Hypothalamus (tissue), 51 donors: ENCODE results near the gene C1QTNF8.
A peak's percentile ranks its signal among the peaks of the same experiment; 100 is the strongest.

Experiments used
- DNase-seq, 51 donors: peaks; one replicate each; lab custom pipeline; 2025; lab: John Stamatoyannopoulos, UW

Gene C1QTNF8

DNA sequence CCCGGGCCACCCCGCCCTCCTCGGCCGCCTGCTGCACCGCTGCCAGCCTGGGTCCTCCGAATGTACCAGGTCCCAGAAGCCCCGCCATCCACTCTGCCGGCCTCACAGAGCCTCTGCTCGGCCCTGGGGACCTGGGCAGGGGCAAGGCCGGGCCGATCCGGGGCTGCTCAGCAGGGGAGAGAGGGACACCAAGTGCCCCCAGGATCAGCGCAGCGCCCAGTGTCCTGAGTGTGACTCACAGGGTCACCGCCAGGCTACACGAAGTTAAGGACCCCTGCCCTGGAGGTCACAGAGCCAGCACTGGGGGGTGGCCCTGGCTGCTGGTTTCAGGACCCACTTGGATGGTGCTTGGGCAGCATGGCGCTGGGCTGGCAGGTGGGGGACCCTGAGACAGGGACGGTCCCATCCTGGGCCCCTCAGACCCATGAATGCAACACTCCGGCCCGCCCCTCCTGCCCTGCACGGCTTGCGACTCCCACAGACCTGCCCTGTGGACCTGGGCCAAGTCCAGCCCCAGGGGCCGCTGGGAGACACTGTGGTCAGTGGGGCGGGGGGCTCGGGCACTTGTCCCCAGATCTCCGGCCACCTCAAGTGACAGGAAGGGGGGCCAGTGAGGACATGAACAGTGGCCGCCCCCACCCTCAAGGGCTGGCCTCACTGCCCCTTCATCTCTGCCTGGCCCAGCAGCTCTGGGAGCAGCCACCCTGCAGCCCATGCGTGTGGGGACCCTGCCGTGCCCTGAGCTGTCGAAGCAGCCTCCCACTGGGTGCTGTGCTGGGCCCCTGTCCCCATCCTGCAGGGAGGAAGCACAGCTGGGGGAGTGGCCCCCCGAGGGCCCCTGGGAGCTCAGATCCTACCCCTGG, 46.7 kb downstream of the C1QTNF8 start:
- DNase-seq: no peak

DNA sequence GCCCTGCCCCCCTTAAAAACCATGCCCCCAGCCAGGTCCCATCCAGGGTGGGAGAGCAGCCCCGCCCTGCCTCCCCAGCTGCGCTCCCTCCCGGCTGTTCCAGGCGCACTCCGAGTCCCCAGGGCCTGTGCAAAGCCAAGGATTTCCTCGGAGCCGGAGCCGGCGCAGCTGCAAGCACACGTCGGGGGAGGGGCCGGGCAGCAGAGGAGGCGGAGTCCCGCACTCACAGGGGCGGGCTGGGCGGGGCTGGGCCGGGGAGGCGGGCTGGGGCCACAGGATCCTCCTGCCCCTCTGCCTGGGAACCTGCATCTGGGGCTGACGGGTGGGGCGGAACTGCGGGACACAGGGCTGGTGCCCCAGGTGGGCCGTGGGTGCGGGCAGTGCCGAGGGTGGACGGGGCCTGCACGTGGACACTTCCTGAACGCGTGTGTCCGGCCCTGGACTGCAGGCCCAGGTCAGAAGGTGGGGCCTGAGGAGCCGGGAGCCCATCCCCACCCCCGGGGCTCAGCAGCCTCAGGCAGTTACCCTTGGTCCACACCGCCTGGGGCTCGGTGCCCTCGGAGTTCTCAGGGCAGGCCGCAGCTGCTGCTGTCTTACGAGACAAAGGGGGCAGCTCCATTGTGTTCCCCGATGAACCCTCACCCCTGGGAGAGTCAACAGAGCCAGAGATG, 47.5 kb downstream of the C1QTNF8 start:
- DNase-seq: peak in 46 of 51 donors; percentile 10 to 91 (median 68)

DNA sequence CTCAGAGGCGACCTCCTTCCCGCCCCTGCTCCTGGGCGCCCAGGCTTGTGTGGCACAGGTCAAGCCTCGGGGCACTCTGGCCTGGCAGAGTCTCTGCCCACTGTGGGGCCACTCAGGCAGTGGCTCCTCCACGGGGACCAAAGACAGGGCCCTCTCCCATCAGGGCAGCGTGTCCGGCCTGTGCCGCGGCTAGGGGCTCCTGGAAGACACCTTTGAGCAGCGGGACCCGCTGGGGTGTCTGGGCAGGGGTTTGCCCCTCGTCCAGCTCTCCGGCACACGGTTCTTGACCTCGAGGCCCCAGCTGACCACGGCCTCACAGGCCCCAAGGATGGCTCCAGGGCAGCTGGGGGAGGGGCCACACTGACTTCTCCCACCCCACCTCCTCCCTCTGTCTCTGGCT, 48.2 kb downstream of the C1QTNF8 start:
- DNase-seq: peak in 2 of 51 donors; percentile 6 to 32

DNA sequence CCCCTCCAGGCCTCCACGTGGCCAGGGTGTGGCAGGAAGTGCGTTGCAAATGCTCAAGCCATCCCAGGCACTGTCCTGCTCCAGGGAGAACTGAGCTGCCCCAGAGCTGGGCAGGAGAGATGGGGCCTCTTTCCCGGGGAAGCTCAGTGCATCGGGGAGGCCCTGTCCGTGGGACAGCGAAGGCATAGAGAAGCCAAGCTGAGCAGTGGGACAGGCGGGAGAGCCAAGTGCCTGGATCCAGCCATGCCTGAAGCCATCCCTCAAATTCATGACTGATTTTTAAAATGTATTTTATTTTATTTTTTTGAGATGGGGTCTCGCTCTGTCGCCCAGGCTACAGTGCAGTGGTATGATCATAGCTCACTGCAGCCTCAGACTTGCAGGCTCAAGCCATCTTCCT, 48.9 kb downstream of the C1QTNF8 start:
- peak in 3 of 51 donors; percentile 44 to 67 (median 46) for DNase-seq

DNA sequence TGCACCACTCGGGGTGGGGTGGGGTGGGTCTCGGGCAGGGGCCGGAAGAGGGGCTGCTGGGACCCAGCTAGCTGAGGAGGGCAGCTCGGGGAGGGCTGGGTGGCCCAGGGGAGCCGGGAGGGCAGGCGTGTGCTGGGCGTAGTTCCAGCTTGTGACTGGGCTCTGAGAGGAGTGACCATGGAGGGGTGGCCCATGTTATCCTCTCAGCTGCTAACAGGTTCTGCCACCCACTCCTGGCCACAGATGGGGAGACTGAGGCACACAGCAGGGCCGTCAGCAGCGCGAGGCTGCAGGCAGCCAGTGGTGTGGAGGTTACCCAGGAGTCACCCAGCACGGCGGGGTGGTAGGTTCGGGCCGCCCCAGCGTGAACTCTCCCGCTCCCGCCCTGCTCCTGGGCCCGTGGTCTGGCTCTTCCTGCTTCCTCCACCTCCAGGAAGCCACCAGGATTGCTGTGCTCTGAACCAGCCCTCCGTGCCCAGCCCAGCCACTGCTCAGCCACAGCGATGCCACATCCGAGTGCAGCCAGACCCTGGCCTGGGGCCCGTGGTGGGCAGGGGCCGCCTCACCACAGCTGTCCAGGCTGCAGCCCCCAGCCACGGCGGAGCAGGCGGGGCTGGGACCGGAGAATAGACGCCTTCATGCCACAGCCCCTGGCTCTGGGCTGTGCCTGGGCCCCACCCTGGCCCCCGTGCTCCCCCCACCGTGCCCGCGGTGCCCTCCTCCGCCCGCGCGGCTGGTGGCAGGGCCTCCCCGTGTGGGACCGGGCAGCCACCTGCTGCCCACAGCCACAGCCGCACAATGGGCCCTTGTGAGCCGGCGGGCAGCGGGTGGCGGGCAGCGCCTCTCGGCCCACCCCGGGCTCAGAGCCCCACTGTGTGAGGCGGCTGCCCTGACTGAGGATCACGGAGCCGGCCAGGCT, 49.8 kb downstream of the C1QTNF8 start:
- peak in 50 of 51 donors; percentile 13 to 95 (median 76) for DNase-seq

DNA sequence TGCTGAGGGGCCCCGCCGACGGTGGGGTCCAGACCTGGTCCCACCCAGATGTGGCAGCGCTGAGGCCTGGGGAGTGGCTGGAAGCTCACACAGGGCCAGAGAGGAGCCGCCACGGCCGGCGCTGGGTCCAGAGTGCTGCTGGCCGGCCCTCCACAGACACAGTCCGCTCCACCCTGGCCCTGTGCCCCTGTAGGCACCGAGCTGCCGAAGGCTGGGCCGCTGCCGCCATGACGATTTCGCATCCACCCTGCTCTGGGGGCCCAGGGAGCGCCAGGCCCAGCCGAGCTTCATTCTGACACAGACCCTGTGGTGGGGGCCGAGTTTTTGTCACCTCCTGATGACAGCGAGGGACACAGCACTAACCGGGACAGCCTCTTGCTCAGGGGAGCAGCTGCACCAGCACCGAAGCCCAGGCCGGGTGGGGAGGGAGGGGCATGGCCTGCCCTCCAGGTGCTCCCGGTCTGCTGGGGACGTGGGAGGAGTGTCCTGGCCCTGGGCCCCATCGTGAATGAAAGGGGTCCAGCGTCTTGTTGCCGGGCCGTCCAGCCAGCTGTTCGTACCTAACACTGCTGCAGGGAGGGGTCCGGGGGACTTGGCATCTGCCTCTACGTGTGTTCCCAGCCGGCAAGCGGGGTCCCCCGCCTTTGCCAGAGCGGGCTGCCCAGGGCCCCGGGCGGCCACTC, 50.6 kb downstream of the C1QTNF8 start:
- DNase-seq: peak in 22 of 51 donors; percentile 24 to 67 (median 48)

DNA sequence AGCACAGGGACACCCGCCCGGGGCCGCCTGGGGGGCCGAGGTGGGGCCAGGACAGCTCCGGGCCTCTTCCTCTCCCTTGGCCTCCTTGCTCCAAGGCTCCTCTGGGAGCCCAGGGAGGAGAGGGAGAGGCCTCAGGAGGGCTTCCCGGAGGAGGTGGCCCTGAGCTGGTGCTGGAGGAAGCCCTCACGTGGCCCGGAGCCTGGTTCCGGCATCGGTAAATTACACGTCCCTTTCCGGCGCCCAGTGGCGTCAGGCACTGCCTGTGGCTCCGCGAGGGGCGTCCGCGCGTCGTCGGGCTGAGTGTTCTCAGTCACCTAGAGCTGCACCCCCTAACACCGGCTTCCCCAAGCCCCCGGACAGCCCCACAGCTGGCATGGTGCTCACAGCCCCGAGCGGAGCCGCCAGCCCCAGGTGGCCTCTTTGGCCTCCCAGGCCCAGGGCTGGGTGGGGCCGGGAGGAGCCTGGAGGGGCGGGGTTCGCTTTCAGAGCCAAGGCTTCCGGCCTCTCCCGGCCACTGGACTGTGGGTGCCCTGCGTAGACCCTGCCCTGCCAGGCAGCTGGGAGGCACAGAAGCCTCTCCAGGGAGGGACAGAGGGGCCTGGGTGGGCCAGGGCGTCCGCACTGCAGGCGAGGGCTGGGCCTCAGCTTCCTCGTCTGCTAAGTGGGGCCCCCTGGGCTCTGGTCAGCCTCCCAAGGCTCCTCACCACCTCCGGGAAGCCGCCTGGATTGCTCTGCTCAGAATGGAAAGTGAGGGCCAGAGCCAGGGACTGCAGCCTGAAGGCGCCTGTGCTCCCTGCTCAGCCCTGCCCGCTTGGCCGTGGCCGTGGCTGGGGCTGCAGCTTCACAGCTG, 51.4 kb downstream of the C1QTNF8 start:
- DNase-seq: peak in 2 of 51 donors; percentile 15 to 53

DNA sequence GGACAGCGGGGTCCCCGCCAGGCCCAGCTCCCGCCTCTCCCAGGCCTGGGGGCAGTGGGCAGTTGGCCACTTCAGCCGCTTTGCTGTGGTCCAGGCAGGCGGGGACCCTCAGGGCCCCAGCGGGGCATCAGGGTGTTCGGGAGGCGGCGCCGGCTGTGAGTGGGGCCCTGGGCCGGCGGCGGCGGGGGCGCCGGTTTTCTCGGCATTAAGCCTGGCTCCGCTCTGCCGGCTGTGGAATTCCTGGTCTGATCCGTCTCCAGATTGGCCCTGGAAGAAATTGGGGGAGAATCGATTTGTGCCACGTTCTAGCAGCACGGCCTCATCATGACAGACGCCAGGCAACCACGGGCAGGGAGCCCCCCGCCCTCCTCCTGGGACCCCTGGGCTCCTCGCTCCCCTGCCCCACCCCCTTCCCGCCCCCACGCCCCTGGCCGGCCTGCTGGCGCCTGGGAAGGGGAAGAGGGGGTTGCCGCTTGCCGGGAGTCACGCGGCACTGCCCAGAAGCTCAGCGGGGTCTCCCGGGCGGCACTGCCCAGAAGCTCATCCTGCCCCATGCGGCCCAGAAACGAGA, 52.1 kb downstream of the C1QTNF8 start:
- DNase-seq: peak in 1 of 51 donors; percentile 33

DNA sequence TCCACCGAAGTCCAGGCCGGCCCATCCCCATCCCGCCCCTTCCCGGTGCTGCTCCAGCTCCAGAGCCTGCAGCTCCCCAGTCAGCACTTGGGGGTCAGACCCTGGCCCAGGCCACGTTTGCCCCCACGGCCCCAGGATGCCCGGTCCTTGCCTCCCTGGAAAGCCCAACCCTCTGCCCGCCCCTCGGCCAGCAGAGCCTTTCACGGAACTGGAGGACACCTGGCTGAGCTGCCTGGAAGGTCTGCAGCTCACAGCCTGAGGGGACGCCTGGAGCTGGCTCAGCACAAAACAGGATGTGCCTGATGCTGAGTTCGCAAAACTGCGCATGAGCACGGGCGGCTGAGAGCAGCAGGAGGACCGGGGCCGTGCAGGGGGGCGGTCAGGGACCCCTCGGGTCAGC, 53.2 kb downstream of the C1QTNF8 start:
- peak in 1 of 51 donors; percentile 13 for DNase-seq

DNA sequence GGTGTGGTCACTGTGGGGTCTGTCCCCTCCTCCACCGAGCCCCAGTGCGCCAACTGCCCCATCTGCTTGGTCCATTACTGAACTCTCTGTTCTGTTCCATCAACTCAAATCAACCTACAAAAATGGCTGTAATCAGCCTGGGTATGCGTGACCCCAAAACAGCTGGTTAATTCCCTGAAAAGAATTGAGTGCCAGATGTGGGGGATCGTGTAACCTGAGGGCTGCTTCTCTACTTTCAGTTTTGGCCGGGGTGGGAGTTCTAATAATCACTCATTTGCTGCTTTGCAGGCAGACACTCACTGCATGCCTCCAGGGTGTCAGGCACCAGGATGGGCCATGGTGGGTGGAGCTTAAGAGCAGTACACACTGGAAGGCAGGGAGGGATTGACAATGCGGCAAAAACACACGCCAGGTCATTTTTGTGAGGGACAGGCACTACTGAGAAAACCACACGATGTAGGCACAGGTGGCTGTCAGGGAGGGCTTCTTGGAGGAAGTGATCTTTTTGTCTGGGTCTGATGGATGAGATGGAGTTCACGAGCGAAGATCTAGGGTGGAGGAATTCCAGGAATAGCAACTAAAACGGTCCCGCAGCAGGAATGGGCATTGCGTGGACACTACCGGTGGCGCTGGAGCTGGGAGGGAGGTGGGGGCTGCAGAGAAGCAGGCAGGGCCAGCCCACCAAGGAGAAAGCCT, 53.8 kb downstream of the C1QTNF8 start:
- no peak for DNase-seq

DNA sequence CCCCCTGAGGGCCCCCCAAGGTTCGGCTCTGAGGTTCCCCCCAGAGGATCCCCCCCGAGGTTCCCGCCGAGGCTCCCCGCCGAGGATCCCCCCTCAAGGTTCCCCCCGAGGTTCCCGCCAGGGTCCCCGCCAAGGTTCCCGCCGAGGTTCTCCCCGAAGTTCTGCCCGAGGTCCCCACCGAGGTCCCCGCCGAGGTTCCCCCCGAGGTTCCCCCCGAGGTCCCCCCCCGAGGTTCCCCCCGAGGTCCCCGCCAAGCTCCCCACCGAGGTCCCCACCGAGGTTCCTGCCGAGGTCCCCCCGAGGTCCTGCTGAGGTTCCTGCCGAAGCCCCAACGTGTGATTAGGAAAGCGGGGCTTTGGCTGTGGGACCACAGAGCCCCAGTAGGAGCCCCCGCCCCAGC, 55.7 kb downstream of the C1QTNF8 start:
- no peak for DNase-seq

DNA sequence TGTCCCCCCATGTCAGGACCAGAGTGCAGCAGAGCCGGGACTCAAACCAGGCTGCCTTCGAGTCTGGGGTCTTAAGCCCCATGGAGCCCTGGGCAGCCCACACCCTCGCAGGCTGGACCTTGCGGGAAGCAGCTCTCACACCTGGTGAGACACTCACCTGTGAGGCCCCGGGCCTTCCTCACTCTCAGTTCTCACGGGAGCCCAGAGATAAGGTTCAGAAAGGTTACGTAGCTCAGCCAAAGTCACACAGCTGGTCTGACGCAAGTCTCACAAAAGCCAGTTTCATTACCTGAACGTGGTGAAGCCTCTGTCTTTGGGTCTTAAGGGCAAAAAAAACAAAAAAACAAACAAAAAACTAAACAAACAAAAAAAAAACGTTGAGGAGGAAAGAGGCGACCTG, 56.3 kb downstream of the C1QTNF8 start:
- no peak for DNase-seq

DNA sequence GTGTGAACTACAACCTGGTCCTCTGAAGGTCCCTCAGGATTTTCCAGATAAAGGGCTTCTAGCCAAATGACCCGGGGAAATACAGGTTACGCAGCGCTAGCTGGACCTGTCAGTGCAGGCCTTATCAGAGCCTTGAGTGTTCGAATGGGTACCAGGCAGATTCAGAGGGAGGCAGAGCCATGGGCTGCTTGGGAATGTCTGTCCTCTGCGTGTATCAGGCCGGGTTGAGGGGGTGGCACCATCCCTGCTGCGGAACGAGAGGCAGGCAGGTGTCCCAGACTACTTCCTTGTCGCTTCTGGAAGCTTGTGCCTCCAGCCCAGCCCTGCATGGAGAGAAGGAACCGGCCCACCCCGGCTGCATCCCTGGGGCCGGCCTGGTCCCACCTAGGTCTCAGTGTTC, 57.1 kb downstream of the C1QTNF8 start:
- DNase-seq: no peak
